Activated T-cell treated with anti-CD3 and anti-CD28 coated beads for 4 hours (primary cell): Measurements from ENCODE around the gene SAMD1.
A peak's percentile ranks its signal among the peaks of the same experiment; 100 is the strongest.

Experiments
- DNase-seq: peaks from one replicate; pipeline ENCODE4 v3.0.0-alpha.2; 2020

Gene SAMD1

DNA sequence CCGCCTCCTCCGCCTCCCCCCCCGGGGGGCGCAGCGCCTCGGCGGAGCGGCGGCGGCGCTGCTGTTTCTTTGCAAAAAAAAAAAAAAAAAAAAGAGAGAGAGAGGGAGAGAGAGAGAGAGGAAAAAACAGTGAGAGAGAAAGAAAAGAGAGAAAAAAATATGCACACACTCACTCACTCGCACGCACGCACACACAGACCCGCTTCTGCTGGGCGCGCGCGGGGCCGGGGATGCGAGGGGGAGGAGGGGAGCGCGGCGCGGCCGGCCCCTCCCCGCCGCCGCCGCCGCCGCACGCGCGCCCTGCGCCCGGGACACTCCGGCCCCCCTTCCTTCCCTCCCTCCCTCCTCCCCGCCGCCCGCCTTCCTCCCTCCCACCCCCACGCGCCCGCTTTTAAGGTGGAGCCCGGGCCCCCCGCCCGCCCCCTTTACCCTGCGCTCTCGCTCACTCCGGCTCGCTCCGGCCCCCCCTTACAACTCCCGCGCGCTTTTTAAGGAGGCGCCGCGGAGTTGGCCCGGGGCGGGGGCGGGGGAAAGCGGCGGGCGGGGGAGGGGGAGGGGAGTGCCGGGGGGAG is at the start of gene SAMD1:
TSS of gene SAMD1 (minus strand) at position 243 of the 572 bp plus-strand sequence.
- DNase-seq = peak; percentile 84

DNA sequence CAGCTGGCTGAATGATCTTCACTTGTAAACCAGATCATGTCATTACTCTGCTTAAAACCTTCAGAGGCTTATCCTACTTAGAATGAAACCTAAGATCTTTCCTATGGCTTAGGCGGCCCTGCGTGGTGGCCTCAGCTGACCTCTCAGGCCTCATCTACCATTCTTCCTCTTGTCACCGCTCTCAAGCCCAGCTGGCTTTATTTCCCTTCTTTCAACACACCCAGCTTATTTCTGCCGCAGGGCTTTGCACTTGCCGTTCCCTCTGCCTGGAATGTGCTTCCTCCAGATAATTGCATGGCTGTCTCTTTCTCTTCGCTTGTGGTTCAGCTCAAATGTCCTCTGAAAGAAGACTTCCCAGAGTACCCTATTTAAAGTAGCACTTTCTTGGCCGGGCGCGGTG is 49.4 kb upstream of the SAMD1 start:
- DNase-seq = no peak

- DNase-seq = no peak
Observed at GRCh38 chr19:14138576-14139265, 48.2 kb upstream of the SAMD1 start.

- DNase-seq = peak; percentile 90
Observed at GRCh38 chr19:14136509-14137281, 46.1 kb upstream of the SAMD1 start, which contains the start of gene ASF1B. ASF1B (minus strand) TSS chr19:14136589; CDS start chr19:14136456, 133 bp downstream.

DNA sequence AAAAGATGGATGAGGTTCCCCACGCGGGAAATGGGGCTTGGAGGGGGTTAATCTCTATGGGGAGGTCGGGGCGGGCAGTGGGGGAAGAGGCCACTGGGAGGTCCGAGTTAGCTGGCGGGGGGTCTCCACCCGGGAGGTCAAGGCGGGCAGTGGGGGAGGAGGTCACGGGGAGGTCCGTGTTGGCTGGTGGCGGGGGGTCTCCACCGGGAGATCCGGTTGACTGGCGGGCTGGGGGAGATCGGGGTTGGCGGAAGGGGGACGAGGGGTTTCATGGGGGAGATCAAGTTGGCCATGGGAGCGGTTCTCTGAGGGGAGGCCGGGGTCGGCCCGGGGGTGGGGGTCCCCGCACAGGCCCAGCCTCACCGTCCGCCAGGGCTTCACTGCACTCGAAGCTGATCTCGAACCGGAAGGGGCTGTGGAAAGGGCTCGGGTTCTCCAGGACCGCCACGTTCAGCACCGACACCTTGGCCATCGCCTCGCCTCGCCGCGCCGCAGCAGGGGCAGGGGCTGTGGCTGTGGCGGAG is 45.5 kb upstream of the SAMD1 start:
- DNase-seq = no peak

- DNase-seq = no peak
Observed at GRCh38 chr19:14135355-14135754, 44.8 kb upstream of the SAMD1 start.

- DNase-seq = no peak
Observed at GRCh38 chr19:14127929-14128509, 37.5 kb upstream of the SAMD1 start.

GRCh38 chr19:14127176-14127575 is 36.6 kb upstream of the SAMD1 start:
- DNase-seq = no peak

DNA sequence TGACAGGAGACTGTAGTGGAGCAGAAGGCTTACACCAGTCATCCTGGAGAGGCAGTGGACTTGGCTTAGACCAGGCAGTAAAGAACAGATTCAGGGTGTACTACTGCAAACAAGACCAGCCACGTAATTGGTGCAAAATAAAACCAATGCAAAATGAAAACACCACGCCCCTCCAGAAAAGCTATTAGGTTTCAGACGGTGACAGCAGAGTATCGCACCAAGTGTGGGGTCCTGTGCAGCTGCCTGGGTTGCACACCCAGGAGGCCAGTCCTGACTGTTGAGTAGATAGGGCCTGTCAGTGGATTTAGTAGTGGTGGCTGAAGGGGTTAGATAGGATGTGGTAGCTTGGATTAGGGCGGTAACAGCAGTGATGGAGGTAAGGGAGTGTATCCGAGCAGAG is 32.4 kb upstream of the SAMD1 start:
- no peak for DNase-seq

DNA sequence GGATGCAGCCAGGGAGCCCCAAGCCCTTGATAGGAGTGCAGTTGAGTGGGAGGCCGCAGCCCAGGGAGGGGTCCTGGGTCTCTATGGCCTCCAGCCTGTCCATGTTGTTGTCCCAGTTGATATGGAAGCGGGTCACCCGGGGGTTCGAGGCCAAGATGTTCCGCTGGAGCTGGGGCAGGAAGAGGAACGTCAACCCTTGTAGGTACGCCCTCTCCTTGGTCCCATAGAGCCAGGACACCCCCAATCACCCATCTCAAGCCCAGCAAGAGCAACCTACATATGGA is 29.9 kb upstream of the SAMD1 start:
- DNase-seq = no peak

DNA sequence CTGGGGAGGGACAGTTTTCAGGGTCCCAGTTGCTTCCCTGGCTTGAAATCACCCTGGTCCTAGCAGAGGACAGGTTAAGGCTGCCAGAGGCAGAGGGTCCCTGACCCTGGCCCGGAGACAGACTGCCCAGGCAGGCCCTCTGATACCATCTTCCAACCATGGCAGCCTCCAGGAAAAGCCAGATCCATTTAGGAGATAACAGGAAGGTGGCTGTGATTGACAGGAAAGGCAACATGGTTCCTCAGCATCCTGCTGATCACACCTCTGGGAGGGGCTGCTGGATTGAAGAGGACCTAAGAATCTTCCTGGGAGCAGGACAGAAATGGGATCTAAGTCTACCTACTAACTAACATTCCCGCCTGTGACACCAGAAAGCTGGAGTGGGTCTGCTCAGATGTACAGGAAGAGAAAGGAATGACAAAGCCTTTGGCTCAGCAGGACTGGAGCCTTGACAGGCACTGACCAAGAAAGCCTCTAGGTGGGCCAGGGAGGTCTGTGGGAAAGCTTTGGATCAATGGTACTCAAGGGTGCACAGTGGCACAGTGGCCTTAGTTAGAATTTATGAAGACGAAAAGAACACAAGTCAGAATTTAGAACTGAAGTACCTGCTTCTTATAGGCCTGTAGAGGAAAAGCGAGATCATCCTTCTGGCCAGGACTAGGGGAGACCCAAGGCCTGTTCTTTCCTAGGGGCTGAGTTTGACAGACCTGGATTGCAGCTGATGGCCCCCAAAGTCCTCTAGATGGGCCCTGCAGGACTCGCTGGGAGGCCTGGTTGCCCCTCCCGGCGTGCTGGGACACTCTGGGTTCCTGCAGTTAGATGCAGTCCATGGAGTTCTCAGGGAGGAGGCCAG is 29.3 kb upstream of the SAMD1 start:
- no peak for DNase-seq

- DNase-seq = no peak
Observed at GRCh38 chr19:14119146-14119545, 28.6 kb upstream of the SAMD1 start.

GRCh38 chr19:14118165-14119051 is 27.9 kb upstream of the SAMD1 start:
- no peak for DNase-seq

DNA sequence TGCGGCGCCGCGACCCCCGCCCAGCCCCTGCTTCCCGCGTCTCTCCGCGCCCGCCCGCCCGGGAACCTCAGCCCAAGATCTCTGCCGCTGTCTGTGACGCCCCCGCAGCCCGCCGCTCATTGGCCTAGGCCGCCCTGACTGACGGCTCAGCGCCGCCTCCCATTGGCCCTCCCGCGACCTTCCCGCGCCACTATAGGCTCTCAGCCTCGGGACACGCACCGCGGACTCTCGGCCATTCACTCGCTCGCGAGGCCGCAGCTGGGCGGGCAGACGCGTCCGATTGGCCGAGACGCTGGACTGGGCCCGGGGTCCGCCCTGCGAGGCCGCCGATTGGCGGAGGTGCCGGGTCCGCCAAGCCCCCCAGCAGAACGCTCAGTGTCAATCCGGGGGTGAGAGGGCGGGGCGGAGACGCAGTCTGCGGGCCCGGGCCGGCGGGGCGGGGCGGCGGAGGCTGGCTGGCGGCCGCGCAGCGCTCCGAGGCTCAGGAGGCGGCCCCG is 27.2 kb upstream of the SAMD1 start, which contains the start of gene PRKACA:
TSS of gene PRKACA (minus strand) at position 95 of the 497 bp plus-strand sequence. CDS start 215 bp downstream, outside the sequence.
- DNase-seq = peak; percentile 94

DNA sequence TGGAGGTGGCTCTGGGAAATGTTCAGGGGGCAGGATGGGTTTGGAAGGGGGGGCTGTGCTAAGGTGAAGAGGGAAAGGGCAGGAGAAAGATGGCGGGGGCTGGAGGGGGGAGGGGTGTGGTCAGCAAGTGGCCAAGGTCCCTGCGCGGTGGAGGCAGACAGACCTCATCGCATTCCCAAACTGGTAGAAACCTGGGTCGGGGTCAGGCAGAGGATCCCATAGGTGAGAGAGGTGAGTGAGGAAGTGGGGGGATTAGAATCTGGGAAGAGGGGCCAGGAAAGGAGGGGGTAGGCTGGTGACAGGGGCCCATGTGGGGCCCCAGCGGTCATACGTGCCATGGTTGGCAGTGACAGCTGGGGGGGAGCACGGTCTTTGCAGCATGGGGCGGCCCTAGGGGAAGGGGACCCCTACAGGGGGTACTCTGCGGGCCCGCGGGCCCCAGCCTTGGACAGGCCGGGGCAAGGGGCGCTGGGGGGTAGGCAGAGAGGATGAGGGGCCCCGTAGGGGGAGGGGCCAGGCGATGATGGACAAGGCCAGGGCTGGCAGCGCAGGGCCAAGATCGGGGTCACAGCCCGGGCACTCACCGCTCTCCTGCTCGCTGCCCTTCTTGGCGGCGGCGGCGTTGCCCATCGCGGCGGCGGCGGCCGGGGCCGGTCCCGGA is 26.5 kb upstream of the SAMD1 start:
- no peak for DNase-seq

DNA sequence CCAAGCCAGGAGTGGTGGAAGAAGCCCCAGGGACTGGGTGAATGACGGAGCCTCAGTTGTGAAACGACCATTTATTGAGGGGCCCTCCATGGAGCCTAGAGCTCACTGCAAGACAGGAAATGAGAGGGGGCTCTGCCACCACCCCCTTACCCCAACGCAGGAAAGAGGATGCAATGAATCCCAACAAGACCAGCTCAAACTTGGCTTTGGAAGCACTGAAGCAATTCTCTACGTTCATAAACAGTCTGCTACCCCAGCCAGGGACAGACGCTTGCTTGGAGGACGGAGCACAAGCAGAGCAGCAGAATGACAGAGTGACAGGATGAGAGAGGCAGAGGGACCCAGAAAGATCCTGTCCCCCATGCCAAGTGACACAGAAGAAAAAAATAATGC is 26.0 kb upstream of the SAMD1 start:
- DNase-seq = no peak

GRCh38 chr19:14115756-14116155 is 25.2 kb upstream of the SAMD1 start:
- DNase-seq = no peak

DNA sequence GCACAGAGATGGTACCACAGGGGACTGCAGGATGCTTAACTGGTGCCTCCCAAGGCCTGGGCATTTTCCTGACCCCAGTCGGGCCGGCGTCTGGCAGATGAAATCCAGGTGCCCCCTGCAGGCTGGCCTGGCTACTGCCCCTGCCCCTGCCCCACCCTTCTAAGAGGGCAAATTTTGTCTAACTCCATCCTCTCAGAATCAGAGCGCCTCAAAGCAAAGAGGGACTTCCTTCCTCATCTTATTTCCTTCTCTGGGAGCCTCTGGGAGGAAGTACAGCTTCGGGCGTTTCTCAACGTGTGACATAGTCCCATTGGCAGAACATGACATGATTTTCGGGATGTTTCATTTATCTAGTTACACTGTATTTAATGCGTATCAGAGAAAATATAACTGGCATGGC is 24.3 kb upstream of the SAMD1 start:
- DNase-seq = peak; percentile 39

DNA sequence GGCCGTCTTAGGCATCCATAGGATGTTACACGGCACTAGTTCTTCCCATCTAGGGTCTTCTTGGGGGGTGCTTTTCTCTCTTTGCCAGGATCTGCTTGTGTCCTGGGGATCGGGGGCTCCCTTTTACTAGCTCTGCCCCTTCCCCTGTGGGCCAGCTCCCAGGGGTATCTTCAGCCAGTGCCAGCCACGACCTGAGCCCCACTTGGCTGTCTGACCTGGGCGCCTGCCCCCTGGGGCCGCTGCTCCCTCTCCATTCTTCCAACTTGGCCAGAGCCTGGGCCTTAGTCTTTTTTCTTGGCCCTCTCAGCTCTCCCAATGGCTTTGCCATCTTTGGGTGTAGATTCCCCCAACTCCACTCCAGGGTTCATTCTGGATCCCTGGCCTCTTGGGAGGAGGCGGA is 23.9 kb upstream of the SAMD1 start:
- DNase-seq = no peak

DNA sequence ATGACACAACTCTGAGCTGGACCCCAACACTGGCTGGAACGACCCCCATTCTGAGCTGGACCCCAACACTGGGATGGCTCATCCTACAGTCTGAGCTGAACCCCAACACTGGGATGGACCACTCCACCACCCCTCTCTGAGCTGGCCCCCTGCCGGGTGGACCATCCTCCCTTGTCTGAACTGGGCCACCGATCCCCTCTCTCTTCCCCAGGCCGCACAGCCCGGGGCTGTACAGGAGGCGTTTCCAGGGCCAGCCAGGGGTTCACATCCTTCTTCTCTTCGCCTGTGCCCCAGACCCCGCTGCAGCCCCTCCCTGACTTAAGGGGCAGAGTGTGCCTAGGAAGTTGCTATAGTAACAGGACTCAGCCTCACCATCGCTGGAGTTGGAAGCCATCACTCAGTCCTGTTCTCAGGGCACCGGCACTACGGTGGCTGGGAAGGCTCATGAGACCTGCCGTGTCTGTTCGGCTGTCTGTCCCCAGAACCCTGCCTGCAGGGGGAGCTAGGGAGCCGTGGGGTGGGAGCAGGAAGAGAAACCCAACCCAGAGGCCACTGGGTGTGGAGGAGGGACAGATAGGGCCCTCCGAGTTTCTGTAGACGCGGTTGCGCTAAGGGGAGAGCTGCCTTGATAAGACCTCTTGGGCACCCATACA is 23.3 kb upstream of the SAMD1 start:
- no peak for DNase-seq
